Right atrium auricular region (tissue), 2 donors: ENCODE data around the gene OR2A12. TPM values are rescaled to one million over a fixed set of nuclear protein-coding genes. Genes with fewer than 3 reads are reported as not detected.

Experiments used
- total RNA-seq, 2 donors: library from RNA; depleted of rRNA; stranded (reverse); fragments of >200 nt; gene quantifications; one replicate each; pipeline ENCODE4 v1.1.0, GENCODE V29; 2016

Gene OR2A12
- total RNA-seq, 2 donors from 2014 or later: not detected

Other genes with a start within 250 kb of the OR2A12 start
- gene TCAF1, start 184.1 kb upstream of the OR2A12 start, total RNA-seq: 10 to 100 TPM; 27.9 to 32.1 TPM
- not detected for gene OR2F2, start 151.0 kb upstream of the OR2A12 start, total RNA-seq
- not detected for gene OR2F1, start 131.4 kb upstream of the OR2A12 start, total RNA-seq
- gene OR6B1, start 86.0 kb upstream of the OR2A12 start, total RNA-seq: not detected
- not detected for gene OR2A5, start 37.3 kb upstream of the OR2A12 start, total RNA-seq
- not detected for gene OR2A25, start 16.5 kb upstream of the OR2A12 start, total RNA-seq
- not detected for gene OR2A2, start 23.3 kb downstream of the OR2A12 start, total RNA-seq
- gene OR2A14, start 36.9 kb downstream of the OR2A12 start, total RNA-seq: not detected
- gene CTAGE4, start 97.2 kb downstream of the OR2A12 start, total RNA-seq: under 1 TPM; 0.59 to 0.90 TPM
- gene ARHGEF35, start 109.6 kb downstream of the OR2A12 start, total RNA-seq: 1 to 10 TPM; 1.7 TPM
- gene OR2A42, start 153.3 kb downstream of the OR2A12 start, total RNA-seq: under 1 TPM; 0.11 to 0.39 TPM
- gene OR2A7, start 178.5 kb downstream of the OR2A12 start, total RNA-seq: 1 to 10 TPM in 1 of 2 donors, under 1 TPM in 1; 0.94 to 2.7 TPM
- 1 to 10 TPM in 1 of 2 donors, not detected in 1; 1.2 TPM for gene CTAGE8, start 183.0 kb downstream of the OR2A12 start, total RNA-seq
- under 1 TPM in 1 of 2 donors, not detected in 1; 0.28 TPM for gene OR2A1, start 226.1 kb downstream of the OR2A12 start, total RNA-seq